Muscle of leg (tissue), 11 donors: ENCODE results near the gene UBTF. TPM values are rescaled to one million over a fixed set of nuclear protein-coding genes. Genes with fewer than 3 reads are reported as not detected.

Experiments used
- DNase-seq: peaks from one replicate; pipeline ENCODE4 v3.0.0; 2013
- H3K27ac ChIP-seq: one replicate; pipeline ENCODE4 v1.5.1; 2013; ENCODE audit warnings: mild to moderate bottlenecking, low read length, control low read depth
- H3K27me3 ChIP-seq: one replicate; pipeline ENCODE4 v1.6.1; 2013; ENCODE audit warnings: low read length; ENCODE audit not compliant: control insufficient read depth, insufficient read depth
- H3K36me3 ChIP-seq: one replicate; pipeline ENCODE4 v1.6.1; 2013; ENCODE audit warnings: low read length; ENCODE audit not compliant: control insufficient read depth, insufficient read depth
- H3K4me1 ChIP-seq: one replicate; pipeline ENCODE4 v1.6.1; 2013; ENCODE audit warnings: low read length; ENCODE audit not compliant: control insufficient read depth, insufficient read depth
- H3K4me3 ChIP-seq: one replicate; pipeline ENCODE4 v1.5.1; 2013; ENCODE audit warnings: low read length, control low read depth
- H3K9me3 ChIP-seq: replicated peaks from 2 replicates; pipeline ENCODE4 v1.6.1; 2013; ENCODE audit warnings: low read depth, low read length; ENCODE audit not compliant: control insufficient read depth
- WGBS: methylation state at CpG from one replicate; pipeline ENCODE4 v1.1.5; 2013; ENCODE audit warnings: missing lambda C conversion rate; ENCODE audit not compliant: insufficient coverage; 5-methylcytosine and 5-hydroxymethylcytosine counted together
- polyA plus RNA-seq, 8 donors: library from polyadenylated mRNA; unstranded; fragments of 120-200 nt; gene quantifications; one replicate each; pipeline versions ENCODE4 v1.2.1 to v1.2.3, GENCODE V29; 2013; ENCODE audit warnings: inconsistent platforms in 1 of 8, low replicate concordance in 1 of 8; ENCODE audit not compliant: insufficient read length in 8 of 8, insufficient read depth in 1 of 8
- total RNA-seq: library from RNA; stranded (reverse); fragments of 120-200 nt; gene quantifications from one replicate; pipeline ENCODE4 v1.2.4, GENCODE V29; 2013

Gene UBTF
- total and polyA plus RNA-seq, 9 donors = 54.3 to 88.6 (median 74.2) TPM

DNA sequence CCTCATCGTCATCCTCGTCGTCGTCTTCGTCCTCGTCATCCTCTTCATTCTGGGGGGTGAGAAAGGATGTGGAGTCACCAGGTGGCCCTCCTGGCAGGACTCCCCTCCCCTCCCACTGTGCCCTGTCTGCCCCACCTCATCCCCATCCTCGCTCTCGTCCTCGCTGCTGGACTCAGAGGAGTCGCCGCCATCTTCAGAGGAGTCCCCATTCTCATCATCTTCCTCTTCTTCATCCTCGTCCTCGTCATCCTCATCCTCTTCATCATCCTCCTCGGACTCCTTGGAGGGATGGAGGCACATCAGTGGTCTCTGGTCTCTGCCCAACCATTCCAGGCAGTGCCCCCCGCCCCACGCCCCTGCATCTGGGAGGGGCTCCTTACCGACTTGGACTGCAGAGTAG lies 12.2 kb downstream of the UBTF start:
- Histone ChIP-seq H3K27ac (no peak overlapping the region), H3K4me1 (peaks cover 21% of the 10 kb centered on the region), H3K36me3 (peaks cover 55% of the 10 kb centered on the region), H3K4me3 (no peak overlapping the region), H3K27me3 (no peaks in the 10 kb centered on the region), H3K9me3 (no peaks in the 10 kb centered on the region)
- no peak for DNase-seq
- WGBS = 88% methylated on average over 10 of the region's 17 CpGs

- Histone ChIP-seq H3K27ac (no peak overlapping the region), H3K36me3 (peaks cover 51% of the 10 kb centered on the region), H3K4me1 (peaks cover 21% of the 10 kb centered on the region), H3K4me3 (no peak overlapping the region), H3K27me3 (no peaks in the 10 kb centered on the region), H3K9me3 (no peaks in the 10 kb centered on the region)
- WGBS = no CpG with 5 or more reads among the region's 6 CpGs
- DNase-seq = no peak
These were observed 12.7 kb downstream of the UBTF start for GRCh38 chr17:44206825-44207155.

DNA sequence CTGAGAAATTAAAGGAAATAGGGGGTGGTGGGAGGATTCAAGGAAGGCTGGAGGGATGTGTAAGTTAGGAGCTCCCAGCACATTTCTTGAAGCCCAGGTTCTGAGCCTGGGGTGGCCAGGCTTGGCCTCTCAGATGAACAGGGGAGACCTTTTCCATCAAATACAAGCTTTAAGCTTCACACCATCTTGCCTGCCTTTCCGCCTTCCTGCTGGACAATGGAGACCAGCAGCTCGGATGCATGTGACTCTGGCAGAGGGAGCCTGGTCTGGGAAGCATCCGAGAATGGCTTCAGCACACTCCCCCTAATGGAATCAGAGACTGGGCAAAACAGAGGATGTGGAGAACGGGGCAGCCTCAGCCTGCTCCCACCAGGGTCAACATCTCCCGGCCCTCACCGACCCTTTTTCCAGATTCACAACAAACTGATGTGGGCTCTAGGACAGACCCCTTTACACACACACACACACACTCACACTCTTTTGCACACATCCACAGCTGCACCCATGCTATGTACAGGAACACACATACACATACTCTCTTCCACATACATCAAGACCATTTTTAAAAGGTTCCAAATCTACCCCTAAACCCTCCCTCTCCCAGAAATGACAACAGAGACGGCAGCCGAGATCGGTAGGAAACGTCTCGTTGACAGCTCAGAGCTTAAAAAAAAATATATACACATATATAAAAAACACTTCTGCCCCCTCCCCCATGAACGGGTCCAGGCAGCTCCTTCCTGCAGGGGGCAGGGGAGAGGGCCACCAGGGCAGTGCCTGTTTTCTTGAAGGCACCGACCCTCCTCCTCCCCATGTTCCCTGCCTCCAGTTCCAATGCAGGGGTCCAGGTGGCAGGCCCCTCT lies 13.3 kb downstream of the UBTF start:
- WGBS = 32% methylated on average over 7 of the region's 13 CpGs
- Histone ChIP-seq H3K27ac (no peak overlapping the region), H3K9me3 (no peaks in the 10 kb centered on the region), H3K27me3 (no peaks in the 10 kb centered on the region), H3K4me3 (no peak overlapping the region), H3K4me1 (peaks cover 17% of the 10 kb centered on the region), H3K36me3 (peaks cover 45% of the 10 kb centered on the region)
- no peak for DNase-seq

GRCh38 chr17:44204441-44204882 lies 15.0 kb downstream of the UBTF start:
- Histone ChIP-seq H3K36me3 (peaks cover 31% of the 10 kb centered on the region), H3K27ac (no peak overlapping the region), H3K9me3 (no peaks in the 10 kb centered on the region), H3K27me3 (no peaks in the 10 kb centered on the region), H3K4me3 (no peak overlapping the region), H3K4me1 (peaks cover 11% of the 10 kb centered on the region)
- no peak for DNase-seq
- 77% methylated on average over 3 of the region's 5 CpGs for WGBS

- H3K4me3 ChIP-seq = no peak overlapping the region
- H3K27ac ChIP-seq = no peak overlapping the region
- no peaks in the 10 kb centered on the region for H3K9me3 ChIP-seq
- no peaks in the 10 kb centered on the region for H3K27me3 ChIP-seq
- DNase-seq = peak; percentile 58
- H3K36me3 ChIP-seq = peaks cover 25% of the 10 kb centered on the region
- peaks cover 11% of the 10 kb centered on the region for H3K4me1 ChIP-seq
- 51% methylated on average over 9 of the region's 9 CpGs for WGBS
These were observed 15.6 kb downstream of the UBTF start for GRCh38 chr17:44203731-44204440.

DNA sequence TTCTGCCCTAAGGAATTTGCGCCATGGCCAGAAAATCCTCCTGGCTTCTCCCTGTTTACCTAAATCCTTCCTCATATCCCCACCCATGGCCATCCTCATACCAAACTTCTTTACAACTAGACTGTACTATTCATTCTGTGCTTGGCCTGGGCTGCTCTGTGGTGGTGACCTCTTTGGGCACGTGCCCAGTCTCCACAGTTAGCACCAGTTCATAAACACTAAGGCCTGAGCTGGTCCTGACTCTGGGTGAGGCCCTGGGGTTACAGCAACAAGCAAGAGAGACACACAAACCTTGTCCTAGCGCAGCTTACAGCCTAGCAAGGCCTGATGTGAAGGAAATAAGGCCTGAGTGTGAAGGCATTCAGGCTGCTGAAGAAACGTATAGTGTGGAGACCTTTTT lies 16.7 kb downstream of the UBTF start:
- Histone ChIP-seq H3K27ac (no peak overlapping the region), H3K4me3 (no peak overlapping the region)
- 88% methylated on average over 4 of the region's 4 CpGs for WGBS

GRCh38 chr17:44200478-44201155 lies 18.9 kb downstream of the UBTF start:
- Histone ChIP-seq H3K36me3 (peaks cover 20% of the 10 kb centered on the region), H3K4me1 (peaks cover 23% of the 10 kb centered on the region), H3K27me3 (no peaks in the 10 kb centered on the region), H3K9me3 (no peaks in the 10 kb centered on the region), H3K27ac (peak overlapping the region; percentile 98), H3K4me3 (peak overlapping the region; percentile 74)
- WGBS = under 1% methylated on average over 22 of the region's 36 CpGs
- no peak for DNase-seq

More for the DNA sequence above, 16.7 kb downstream of the UBTF start:
- Histone ChIP-seq H3K9me3 (no peaks in the 10 kb centered on the region), H3K27me3 (no peaks in the 10 kb centered on the region), H3K36me3 (peaks cover 14% of the 10 kb centered on the region), H3K4me1 (peaks cover 19% of the 10 kb centered on the region)
- no peak for DNase-seq

GRCh38 chr17:44199553-44200477 lies 19.7 kb downstream of the UBTF start, which contains the start of gene ATXN7L3:
ATXN7L3 (minus strand) TSS chr17:44199884; CDS start chr17:44198070, 1,814 bp downstream.
- DNase-seq = peak; percentile 99
- peaks cover 28% of the 10 kb centered on the region for H3K36me3 ChIP-seq
- no peaks in the 10 kb centered on the region for H3K9me3 ChIP-seq
- H3K27me3 ChIP-seq = no peaks in the 10 kb centered on the region
- H3K27ac ChIP-seq = peak within 1 kb of the TSS; percentile 98
- H3K4me3 ChIP-seq = peak within 1 kb of the TSS; percentile 74
- under 1% methylated on average over 81 of the region's 126 CpGs for WGBS
- H3K4me1 ChIP-seq = peaks cover 23% of the 10 kb centered on the region

DNA sequence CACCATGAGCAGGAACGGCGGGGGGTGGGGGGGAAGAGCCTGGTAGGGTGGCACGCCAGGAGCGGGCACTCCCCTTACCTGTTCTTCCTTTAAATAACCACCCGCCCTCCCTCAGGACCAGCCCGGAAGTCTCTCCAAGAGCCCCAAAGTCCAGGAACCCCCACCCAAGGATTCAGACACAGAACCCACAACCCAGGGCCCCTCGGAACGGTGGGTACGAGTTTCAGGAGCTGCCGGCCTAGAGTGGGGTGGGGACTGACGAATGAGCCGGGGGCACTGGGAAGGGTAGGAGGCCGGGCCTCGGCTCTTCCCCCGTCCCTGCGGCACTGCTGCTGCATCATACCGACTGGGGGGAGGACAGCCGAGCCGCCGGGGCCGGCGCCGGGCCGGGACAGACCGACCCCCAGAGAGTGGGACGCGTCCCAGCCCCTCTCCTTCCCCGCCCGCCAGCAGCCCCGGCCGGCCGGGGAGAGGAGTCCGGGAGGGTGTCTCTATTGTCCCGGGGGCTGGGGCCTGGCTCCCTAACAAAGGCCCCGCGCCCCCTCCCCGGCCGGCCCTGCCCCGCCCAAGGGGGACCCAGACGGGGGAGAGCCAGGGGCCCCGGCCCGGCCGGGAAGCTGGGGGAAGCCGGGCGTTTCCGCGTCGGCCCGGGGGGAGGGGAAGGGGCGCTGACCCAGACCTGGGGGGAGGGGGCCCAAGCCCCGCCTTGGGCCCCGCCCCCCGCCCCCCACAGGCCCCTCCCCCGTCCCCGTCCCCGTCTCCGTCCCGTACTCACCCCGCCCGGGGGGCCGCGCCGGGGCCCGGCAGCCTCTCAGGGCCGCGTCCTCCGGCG lies 20.5 kb downstream of the UBTF start:
- Histone ChIP-seq H3K4me1 (peaks cover 25% of the 10 kb centered on the region), H3K27me3 (no peaks in the 10 kb centered on the region), H3K9me3 (no peaks in the 10 kb centered on the region), H3K36me3 (peaks cover 37% of the 10 kb centered on the region), H3K27ac (peak overlapping the region; percentile 92), H3K4me3 (peak overlapping the region; percentile 66)
- peak; percentile 81 for DNase-seq
- 0% methylated on average over 29 of the region's 68 CpGs for WGBS
